MV-4-11 (cell line): ENCODE data around the gene PRB2.
"Not testable (repeated sequence)": the region's sequence is repeated elsewhere in the genome, so short reads cannot be mapped to it uniquely, and the experiment has no call there.

Source experiments
- DNase-seq: peaks from one replicate; lab custom pipeline; 2025; lab: John Stamatoyannopoulos, UW

Gene PRB2

GRCh38 chr12:11395467-11395866, at the start of gene PRB2:
Gene PRB2, minus strand, starts transcription at chr12:11395567. Its CDS starts 38 bp downstream, at chr12:11395529.
- DNase-seq = not testable (repeated sequence)

DNA sequence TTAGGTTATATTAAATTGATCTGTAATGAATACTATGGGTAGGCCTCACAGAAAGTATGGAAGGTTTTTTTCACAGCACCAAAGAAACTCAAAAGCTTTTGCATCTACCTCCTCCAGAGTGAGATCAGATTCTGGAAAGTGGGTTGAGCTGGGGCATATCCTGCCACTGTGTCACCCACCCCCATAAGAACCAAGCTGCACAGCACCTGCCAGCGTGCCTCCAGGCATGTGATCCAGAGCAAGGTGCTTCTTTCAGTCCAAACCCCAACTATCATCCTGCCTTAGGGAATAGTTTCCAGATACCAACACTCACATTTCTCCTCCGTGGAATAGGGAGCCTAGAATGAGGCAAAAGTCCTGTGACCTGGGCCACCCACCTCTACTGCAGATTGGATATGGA, 42.6 kb upstream of the PRB2 start:
- no peak for DNase-seq

DNA sequence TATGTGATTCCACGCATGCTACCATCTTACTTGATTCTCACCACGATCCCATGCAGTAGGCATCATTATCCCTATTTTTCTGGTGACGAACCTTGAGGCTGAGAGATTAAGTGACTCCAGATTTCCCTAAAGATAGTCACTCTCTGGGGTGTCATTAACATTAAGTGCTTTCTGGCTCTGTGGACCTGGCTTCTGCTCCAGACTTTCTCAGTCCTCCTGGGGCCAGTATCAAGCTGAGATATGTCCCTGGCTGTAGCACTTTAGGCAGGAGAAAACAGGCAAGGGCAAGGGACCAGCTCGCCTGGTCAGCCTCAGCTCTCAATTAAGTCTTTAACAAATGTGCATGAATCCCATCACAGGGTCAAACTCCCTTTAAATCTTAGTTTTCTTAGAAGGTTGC, 38.3 kb upstream of the PRB2 start:
- no peak for DNase-seq

GRCh38 chr12:11431486-11431885, 36.1 kb upstream of the PRB2 start:
- no peak for DNase-seq

DNA sequence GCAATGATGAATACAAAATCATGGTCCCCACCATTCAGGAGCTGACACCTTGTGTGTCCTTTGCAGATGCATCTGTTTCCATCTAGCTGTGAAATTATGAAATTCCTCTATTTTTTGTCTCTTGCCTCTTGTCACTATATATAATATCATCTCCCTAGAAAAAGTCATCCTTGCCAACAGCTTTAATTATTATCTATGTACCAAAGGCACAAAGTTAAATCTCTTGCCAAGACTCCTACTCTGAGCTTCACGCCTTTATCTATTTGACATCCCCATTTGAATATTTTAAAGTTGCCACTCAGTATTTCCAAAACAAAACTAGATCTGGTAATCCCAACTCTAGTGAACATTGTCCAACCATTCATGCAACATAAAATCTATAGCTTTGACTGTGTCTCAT, 32.0 kb upstream of the PRB2 start:
- no peak for DNase-seq

- peak; percentile 63 for DNase-seq
Measured at GRCh38 chr12:11412731-11413130, 17.4 kb upstream of the PRB2 start.

GRCh38 chr12:11408096-11408495, 12.7 kb upstream of the PRB2 start:
- DNase-seq = no peak

DNA sequence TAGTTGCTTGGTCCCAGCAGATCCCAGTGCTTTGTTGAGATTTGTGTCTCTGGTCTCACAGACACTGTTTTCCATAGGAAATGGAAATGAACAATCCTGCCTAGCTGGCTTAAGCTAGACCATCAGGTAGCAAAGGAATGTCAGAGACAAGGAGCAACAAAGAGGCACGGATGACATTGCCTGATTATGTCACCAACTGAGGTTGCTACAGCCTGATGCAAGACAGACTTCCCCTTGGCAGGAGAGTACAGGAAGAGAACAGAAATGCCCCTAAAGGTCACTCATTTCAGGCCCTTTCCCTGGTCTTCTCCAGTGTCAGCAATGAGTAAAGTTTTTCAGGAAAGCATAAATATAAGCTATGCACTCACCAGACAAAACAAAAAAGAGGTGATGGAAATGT, 2.0 kb upstream of the PRB2 start:
- no peak for DNase-seq

DNA sequence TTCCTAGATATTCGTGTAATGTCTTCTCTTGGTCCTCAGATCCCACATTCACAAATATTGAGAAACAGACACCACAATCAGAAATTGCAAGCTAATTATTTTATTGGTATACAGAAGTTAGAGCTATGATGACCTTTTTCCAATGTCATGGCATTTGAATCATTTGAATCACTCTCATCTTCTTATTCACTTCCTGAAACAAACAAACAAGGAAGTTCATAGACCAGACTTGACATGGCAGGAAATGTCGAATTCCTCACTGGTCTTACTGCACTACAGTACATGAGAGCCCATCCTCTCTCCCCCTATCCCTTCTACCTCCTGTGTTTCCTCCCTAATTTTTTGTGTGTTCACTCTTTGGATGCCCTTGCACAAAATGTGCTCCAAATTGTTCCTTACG, 3.9 kb downstream of the PRB2 start:
- DNase-seq = peak; percentile 36

GRCh38 chr12:11377420-11377819, 17.9 kb downstream of the PRB2 start:
- DNase-seq = not testable (repeated sequence)

GRCh38 chr12:11361151-11361550, 34.2 kb downstream of the PRB2 start:
- DNase-seq = no peak

DNA sequence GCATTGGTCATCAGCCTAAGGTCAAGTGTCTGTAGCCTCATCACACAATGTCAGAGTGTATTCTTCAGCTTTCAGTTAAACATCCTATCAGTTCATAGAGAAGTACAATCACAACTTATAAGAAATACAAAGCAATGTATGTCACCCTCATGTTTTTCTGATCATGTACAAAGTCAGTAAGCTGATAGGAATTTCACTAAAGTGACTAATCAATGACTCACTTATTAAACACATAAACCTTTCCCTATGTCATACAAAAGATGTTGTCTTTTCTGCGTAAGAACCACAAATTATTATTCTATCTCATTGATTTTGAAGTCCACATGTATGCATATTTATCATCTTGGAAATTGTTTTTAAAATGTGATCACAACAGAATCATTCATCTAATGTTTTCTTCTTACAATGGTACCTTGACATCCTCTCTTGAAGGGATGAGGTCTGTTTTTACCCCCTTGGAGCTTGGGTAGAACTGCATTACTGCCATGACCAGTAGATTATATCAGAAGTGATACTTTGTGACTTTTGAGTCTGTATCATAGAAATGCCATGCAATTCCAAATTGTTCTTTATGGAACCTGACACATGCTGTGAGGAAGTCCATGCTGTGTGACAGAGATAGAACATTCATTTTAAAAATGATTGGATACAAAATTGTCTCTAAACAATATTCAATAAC, 35.0 kb downstream of the PRB2 start:
- DNase-seq = not testable (repeated sequence)

DNA sequence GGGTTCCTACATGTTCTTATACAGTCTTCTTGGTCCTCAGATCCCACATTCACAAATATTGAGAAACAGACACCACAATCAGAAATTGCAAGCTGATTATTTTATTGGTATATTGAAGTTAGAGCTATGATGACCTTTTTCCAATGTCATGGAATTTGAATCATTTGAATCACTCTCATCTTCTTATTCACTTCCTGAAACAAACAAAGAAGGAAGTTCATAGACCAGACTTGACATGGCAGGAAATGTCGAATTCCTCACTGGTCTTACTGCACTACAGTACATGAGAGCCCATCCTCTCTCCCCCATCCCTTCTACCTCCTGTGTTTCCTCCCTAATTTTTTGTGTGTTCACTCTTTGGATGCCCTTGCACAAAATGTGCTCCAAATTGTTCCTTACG, 43.6 kb downstream of the PRB2 start:
- not testable (repeated sequence) for DNase-seq

- no peak for DNase-seq
Measured at GRCh38 chr12:11348439-11348838, 46.9 kb downstream of the PRB2 start.

DNA sequence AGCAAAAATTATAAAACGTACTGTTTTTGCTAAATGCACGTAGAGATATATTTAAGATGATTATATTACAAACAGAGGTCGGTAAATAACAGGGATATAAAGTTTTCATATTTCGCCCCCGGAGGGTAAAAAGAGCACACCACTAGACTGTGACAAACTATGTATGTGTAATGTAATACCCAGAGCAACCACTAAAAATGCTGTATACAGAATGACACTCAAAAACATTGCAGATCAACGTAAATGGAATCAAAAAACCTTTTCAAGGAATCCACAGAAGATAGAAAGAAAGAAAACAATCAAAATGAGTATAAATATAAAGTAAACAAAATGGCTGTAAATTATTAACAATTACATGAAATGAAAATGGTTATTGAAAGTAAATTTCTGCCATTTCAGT, 47.6 kb downstream of the PRB2 start:
- no peak for DNase-seq

DNA sequence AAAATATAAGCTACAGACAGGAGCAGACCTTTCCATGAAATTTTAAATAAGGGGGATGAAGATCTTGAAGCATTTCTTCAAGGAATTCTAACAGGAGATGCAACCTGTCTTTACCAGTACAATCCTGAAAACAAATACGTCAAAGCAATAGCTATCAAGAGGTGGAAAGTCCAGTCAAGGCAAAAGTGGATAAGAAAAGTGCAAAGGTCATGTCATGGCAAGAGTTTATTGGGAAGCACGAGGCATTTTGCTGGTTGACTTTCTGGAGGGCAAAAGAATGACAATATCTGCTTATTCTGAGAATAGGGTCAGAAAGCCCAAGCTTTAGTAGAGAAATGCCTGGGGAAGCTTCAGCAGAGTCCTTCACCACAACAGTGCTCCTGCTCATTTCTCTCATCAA, 50.9 kb downstream of the PRB2 start:
- DNase-seq = no peak
